Cardiac septum (tissue), 1 donor: ENCODE results near the gene LRRC28. TPM values are rescaled to one million over a fixed set of nuclear protein-coding genes. Genes with fewer than 3 reads are reported as not detected.
A peak's percentile ranks its signal among the peaks of the same experiment; 100 is the strongest.
"Not testable (repeated sequence)": the region's sequence is repeated elsewhere in the genome, so short reads cannot be mapped to it uniquely, and the experiment has no call there.

Experiments
- DNase-seq: peaks from one replicate; pipeline ENCODE4 v3.0.0-alpha.2; 2020; ENCODE audit warnings: low spot score
- intact Hi-C: fragments of 100-400 bp; cut with DNase I; formaldehyde crosslinking; loops from one replicate; pipeline ENCODE4 v1.14.0; 2022
- total RNA-seq: library from RNA; stranded (reverse); fragmentation: NEBNext Ultra II Directional; extraction: Animal tissue kit (Norgen Biotek cat#: 25700); gene quantifications from one replicate; pipeline ENCODE4 v1.2.1, GENCODE V29; 2021
- donor health status: DM: no; HTN: no; CAD: no.

LRRC28 gene
- total RNA-seq, 1 donor from 2014 or later: 20.9 TPM

GRCh38 chr15:99371180-99372103 is 120.2 kb downstream of the LRRC28 start:
- no peak for DNase-seq
- intact Hi-C loops: no loop called here

DNA sequence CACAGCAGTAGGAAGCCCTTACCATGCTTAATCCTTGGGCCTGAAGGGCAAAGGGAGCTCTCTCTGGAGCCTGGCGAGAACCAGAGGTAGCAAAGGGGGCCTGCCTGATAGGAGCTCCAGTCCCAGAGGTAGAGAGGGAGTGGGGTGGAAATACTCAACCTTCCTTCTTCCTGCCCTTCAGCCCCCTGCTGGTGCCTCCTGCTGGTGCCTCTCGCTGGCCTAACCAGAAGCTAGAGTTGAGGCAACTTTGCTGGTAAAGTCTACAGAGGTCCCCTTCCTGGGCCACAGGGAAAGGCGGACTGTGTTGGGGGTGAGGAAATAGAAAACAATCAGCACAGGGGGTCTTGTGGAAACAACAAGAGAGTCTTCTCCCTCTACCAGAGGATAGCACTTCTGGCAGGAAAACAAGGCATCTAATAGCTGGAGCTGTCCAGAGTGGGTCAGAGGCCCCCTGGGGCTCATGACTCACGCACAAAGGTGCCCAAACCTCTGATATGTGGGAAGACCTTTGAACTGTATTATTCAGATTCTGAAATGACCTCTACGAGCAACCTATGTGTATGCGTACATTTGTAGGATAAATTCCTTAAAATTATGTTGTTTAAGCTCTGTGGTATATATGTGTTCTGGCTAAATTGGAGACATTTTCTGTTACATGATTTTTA is 133.9 kb downstream of the LRRC28 start:
- no peak for DNase-seq
- intact Hi-C loops: loop anchor here (10.0 kb wide), 1 partner anchor 90 kb away; no protein-coding TSS in a partner anchor

GRCh38 chr15:99385865-99386264 is 134.6 kb downstream of the LRRC28 start:
- DNase-seq: peak; percentile 87
- intact Hi-C loops: loop anchor here (10.0 kb wide), 1 partner anchor 91 kb away; no protein-coding TSS in a partner anchor

GRCh38 chr15:99386391-99386790 is 135.1 kb downstream of the LRRC28 start:
- no peak for DNase-seq
- intact Hi-C loops: loop anchor here (10.0 kb wide), 1 partner anchor 92 kb away; no protein-coding TSS in a partner anchor

DNA sequence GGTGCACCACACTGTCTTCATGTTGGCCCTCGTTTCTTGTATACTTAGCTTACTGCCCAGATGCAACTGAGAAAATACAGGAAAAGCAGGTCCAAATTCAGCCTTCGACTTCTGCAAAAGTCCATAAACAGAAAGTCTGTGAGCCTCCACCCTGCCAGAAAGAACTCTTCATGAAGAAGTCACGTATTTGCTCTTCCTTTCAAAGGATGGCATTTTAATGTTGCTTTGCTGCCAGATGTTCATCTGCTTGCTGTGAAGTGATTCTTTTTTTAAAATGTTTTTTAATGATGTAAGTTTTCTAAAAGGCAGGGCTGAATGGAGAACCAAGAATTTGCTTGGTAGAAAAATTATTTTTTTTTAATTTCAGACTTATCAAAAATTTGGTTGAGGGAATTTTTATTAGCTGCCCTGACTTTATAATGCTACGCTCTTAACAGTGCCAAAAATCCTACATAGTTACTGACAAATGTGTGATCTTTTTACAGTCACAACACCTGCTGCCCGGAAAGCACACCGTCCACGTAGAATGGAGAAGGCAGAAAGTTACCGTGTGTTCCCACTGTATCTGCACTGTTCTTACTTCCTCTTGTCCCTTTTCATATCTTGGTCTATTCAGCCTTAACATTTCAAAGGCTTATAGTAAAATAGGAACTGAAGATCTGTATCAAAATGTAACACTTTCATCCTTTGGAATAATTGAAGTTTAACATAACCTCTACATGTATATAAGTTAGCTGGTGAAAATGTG is 136.3 kb downstream of the LRRC28 start:
- intact Hi-C loops: loop anchor here (10.0 kb wide), 1 partner anchor 93 kb away; no protein-coding TSS in a partner anchor
- no peak for DNase-seq

DNA sequence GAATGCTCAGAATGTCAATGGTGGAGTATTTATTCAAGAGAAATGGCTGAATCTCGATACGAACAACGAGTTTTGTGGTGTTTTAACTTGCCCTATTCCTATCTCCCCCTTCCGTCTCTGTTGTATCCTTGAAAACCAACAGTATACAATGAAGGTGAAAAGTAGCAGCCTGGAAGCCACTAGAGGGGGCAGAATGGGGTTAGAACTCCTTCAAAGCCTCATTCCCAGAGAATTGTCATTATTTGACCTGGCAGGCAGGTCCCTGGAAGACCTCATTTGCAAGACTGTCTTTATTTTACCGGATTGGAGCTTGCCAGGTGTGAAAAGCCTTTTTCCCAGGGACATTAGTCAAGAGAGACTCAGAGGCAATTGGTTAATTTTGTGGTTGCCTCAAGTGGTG is 139.4 kb downstream of the LRRC28 start:
- intact Hi-C loops: no loop called here
- DNase-seq: no peak

GRCh38 chr15:99393641-99394040 is 142.4 kb downstream of the LRRC28 start:
- intact Hi-C loops: no loop called here
- no peak for DNase-seq

DNA sequence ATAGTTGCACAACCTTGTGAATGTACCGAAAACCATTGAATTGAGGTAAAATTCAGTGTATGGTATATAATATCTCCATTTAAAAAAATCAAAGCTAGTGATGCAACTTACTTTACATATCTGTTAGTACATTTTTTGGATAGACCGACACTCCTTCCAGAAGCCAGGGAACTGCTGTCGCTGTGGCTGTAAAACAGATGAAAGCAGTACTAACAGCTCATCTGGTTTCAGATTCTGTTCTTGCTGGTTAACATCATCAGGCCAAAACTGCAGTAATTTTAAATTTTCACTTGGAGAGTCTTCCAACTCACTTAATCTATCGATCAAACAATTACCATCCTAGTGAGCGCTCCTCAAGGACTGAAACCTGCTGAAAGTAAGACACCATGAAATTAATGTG is 145.1 kb downstream of the LRRC28 start:
- DNase-seq: no peak

GRCh38 chr15:99399061-99399460 is 147.8 kb downstream of the LRRC28 start:
- intact Hi-C loops: no loop called here
- no peak for DNase-seq

More for the DNA sequence above, 145.1 kb downstream of the LRRC28 start:
- intact Hi-C loops: no loop called here

DNA sequence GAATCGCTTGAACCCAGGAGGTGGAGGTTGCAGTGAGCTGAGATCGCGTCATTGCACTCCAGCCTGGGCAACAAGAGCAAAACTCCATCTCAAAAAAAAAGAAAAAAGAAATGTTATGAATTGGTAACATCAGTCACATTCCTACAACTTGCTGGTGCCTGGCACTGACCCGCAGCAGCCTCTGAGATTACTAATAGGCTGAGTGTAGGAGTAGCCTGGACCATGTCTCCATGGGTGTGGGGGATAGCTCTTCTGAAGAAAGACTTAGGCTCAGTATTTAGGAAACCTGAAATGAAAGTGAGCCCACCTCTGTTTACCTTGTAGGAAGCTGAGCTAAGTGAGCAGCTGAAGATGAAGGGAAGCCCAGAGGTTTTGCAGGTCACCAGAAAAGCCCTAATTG is 148.3 kb downstream of the LRRC28 start:
- intact Hi-C loops: loop anchor here (10.0 kb wide), 1 partner anchor 165 kb away; the partner anchor contains the start of gene MEF2A
- DNase-seq: no peak

- intact Hi-C loops: loop anchor here (10.0 kb wide), 1 partner anchor 164 kb away; the partner anchor contains the start of gene MEF2A
- DNase-seq: not testable (repeated sequence)
Observed at GRCh38 chr15:99401216-99401615, 149.9 kb downstream of the LRRC28 start.

- intact Hi-C loops: loop anchor here (10.0 kb wide), 1 partner anchor 163 kb away; the partner anchor contains the start of gene MEF2A
Observed at GRCh38 chr15:99402014-99402729, 150.9 kb downstream of the LRRC28 start.

GRCh38 chr15:99403597-99403996 is 152.3 kb downstream of the LRRC28 start:
- DNase-seq: no peak
- intact Hi-C loops: loop anchor here (10.0 kb wide), 1 partner anchor 161 kb away; the partner anchor contains the start of gene MEF2A

More at GRCh38 chr15:99402014-99402729, 150.9 kb downstream of the LRRC28 start:
- DNase-seq: no peak

- DNase-seq: no peak
- intact Hi-C loops: loop anchor here (10.0 kb wide), 1 partner anchor 160 kb away; the partner anchor contains the start of gene MEF2A
Observed at GRCh38 chr15:99404454-99404853, 153.2 kb downstream of the LRRC28 start.

- intact Hi-C loops: loop anchor here (5.0 to 10.0 kb wide), 2 partner anchors 159 to 301 kb away; partner anchors contain the start of gene MEF2A
- no peak for DNase-seq
Observed at GRCh38 chr15:99406120-99406519, 154.8 kb downstream of the LRRC28 start.

DNA sequence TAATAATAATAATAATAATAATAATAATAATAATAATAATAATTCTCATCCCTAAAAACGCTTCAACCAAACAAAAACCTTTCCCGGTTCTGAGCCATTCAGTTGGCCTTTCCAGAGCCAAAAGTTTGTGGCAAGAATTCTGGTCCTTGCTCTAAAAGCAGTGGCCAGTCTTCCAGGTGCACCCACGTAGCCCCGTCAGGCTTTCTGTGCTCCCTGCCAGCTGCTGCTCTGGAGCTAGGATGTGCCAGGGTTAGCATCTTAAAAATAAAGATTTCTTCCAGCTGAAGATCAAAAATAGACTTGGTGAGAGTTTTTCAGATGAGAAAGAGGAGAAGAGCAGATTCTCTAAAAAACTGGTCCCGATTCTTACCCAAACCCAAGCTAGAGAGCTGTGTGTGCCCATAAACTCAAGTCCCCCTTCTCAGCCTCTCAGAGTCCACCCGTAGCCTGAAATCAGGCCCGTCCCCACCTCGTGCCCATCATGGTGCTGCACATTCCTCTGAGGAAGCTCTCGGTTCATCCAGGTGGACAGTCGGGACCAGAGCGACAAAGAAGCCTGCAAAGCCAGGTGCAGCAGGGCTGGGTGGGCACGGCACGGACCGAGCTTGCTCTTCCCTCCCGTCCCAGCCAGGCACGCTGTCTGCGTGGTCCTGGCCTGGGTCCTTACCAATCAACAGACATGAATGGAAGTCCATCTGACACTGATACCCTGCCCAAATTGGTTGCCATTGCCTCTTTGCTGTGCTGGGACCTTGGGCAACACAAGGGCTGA is 155.6 kb downstream of the LRRC28 start:
- DNase-seq: no peak
- intact Hi-C loops: loop anchor here (5.0 to 10.0 kb wide), 2 partner anchors 158 to 300 kb away; partner anchors contain the start of gene MEF2A

GRCh38 chr15:99407716-99408115 is 156.4 kb downstream of the LRRC28 start:
- intact Hi-C loops: loop anchor here (5.0 to 10.0 kb wide), 2 partner anchors 157 to 300 kb away; partner anchors contain the start of gene MEF2A
- no peak for DNase-seq
